Esophagus squamous epithelium (tissue), 5 donors: ENCODE results near the gene CD5L. TPM values are rescaled to one million over a fixed set of nuclear protein-coding genes. Genes with fewer than 3 reads are reported as not detected.

Experiments
- DNase-seq: peaks from one replicate; lab custom pipeline; 2025; lab: John Stamatoyannopoulos, UW
- H3K27ac ChIP-seq, 4 donors: fragments of 200-600 bp; sonication (generic); one replicate each; pipeline ENCODE4 v1.5.1; 2016 to 2019; ENCODE audit warnings: mild to moderate bottlenecking in 1 of 4
- H3K27me3 ChIP-seq, 4 donors: fragments of 200-600 bp; sonication (generic); 1 replicate in 3 of 4; 2 replicates in 1 of 4; pipeline versions ENCODE4 v1.5.1 to v1.6.0; 2017 to 2021; ENCODE audit warnings: antibody characterized with exemption in 1 of 4
- H3K36me3 ChIP-seq, 3 donors: fragments of 200-600 bp; sonication (generic); one replicate each; pipeline ENCODE4 v1.5.1; 2016 to 2019
- H3K4me1 ChIP-seq, 3 donors: fragments of 200-600 bp; sonication (generic); one replicate each; pipeline ENCODE4 v1.5.1; 2017 to 2019
- H3K4me3 ChIP-seq, 4 donors: fragments of 200-600 bp; sonication (generic); 1 replicate in 3 of 4; 2 replicates in 1 of 4; pipeline ENCODE4 v1.5.1; 2016 to 2019; ENCODE audit warnings: mild to moderate bottlenecking in 2 of 4, moderate library complexity in 1 of 4
- H3K9me3 ChIP-seq, 3 donors: fragments of 200-600 bp; sonication (generic); one replicate each; pipeline ENCODE4 v1.5.1; 2016 to 2019
- POLR2A ChIP-seq, 4 donors: fragments of 450-650 bp; IDR thresholded peaks; one replicate each; pipeline ENCODE4 v1.6.1; 2017; ENCODE audit warnings: antibody characterized with exemption in 4 of 4, mild to moderate bottlenecking in 4 of 4, moderate library complexity in 3 of 4
- WGBS, 2 donors: methylation state at CpG; one replicate each; pipeline ENCODE4 v1.1.5; 2018; 5-methylcytosine and 5-hydroxymethylcytosine counted together
- intact Hi-C: fragments of 100-400 bp; cut with DNase I; formaldehyde crosslinking; loops from one replicate; pipeline ENCODE4 v1.15.0; 2022
- total RNA-seq, 4 donors: library from RNA; depleted of rRNA; stranded (reverse); fragments of >200 nt; gene quantifications; one replicate each; pipeline ENCODE4 v1.1.0, GENCODE V29; 2016
- TF ChIP-seq, protein P1 (sequence below), 6 experiments: fragments of 450-650 bp in 4 of 6; fragments of 200-600 bp in 2 of 6; sonication (generic) in 2 of 6; IDR thresholded peaks; one replicate each; pipeline ENCODE4 v1.5.1; 2016 to 2019; ENCODE audit warnings: antibody characterized with exemption in 6 of 6, mild to moderate bottlenecking in 4 of 6, moderate library complexity in 4 of 6
- donor health status: DM: yes; HTN: yes; CAD: no.

Gene CD5L
- total RNA-seq, 4 donors from 2014 or later = 0.19 TPM; not detected in 3

DNA sequence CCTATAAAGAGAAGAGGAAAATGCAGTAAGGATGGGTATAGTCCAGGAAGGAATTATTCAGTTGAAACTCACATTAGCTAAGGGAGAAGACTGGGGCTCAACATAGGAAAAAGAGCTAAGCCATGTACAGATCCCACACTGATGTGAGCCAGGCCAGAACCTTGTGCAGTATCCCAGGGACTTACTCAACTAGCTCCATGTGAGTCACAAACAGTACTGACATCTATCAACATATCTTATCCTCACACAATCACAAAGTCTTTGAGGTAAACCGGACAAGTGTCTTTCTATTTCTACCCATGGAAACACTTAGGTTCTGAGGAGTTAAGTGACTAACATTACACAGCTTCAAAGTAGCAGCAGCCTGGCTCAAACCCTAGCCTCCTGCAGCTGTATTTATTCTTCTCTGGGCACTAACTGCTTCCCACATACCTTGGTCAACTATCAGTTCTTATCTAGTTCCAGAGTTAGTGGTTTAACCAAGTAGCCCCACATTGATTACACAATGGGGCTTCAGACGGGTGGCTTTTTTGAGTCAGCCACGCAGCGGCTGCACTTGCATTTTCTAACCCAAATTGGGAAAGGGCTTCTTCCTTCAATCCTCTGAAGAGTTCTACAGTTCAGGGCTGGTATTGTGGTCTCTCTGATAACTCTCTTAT lies 9.5 kb downstream of the CD5L start:
- H3K4me1 ChIP-seq = no peaks in the 10 kb centered on the region
- 35 to 43% methylated on average over 4 of the region's 4 CpGs for WGBS, 2 donors
- H3K4me3 ChIP-seq = no peak overlapping the region
- TF ChIP-seq, protein P1, sequence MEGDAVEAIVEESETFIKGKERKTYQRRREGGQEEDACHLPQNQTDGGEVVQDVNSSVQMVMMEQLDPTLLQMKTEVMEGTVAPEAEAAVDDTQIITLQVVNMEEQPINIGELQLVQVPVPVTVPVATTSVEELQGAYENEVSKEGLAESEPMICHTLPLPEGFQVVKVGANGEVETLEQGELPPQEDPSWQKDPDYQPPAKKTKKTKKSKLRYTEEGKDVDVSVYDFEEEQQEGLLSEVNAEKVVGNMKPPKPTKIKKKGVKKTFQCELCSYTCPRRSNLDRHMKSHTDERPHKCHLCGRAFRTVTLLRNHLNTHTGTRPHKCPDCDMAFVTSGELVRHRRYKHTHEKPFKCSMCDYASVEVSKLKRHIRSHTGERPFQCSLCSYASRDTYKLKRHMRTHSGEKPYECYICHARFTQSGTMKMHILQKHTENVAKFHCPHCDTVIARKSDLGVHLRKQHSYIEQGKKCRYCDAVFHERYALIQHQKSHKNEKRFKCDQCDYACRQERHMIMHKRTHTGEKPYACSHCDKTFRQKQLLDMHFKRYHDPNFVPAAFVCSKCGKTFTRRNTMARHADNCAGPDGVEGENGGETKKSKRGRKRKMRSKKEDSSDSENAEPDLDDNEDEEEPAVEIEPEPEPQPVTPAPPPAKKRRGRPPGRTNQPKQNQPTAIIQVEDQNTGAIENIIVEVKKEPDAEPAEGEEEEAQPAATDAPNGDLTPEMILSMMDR (IDR thresholded peaks at IDR 0.05) = no peak
- no peak for TF ChIP-seq POLR2A (IDR thresholded peaks at IDR 0.05)
- no peak for DNase-seq
- H3K27me3 ChIP-seq = no peaks in the 10 kb centered on the region
- H3K9me3 ChIP-seq = no peaks in the 10 kb centered on the region
- H3K27ac ChIP-seq = no peak overlapping the region
- H3K36me3 ChIP-seq = no peaks in the 10 kb centered on the region
- intact Hi-C loops = no loop called here

DNA sequence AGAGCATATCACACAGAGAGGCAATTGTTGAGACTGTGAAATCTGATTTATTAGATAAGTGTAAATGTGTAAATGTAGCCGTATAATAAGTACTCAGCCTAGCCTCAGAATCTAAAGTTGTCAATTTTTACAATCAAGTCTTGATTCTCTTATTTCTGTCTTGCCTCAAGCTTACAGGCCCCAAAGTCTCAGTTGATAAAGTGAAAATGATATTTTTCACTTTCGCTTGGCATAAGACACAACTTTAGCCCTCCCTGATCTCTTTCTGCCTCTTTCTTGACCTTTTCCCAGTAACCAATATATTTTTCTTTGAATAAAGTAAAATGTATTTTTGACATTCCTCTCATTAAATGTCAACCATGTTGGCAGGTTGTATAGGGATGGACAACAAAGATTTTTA lies 10.7 kb downstream of the CD5L start:
- intact Hi-C loops = no loop called here
- Histone ChIP-seq H3K27me3 (no peaks in the 10 kb centered on the region), H3K27ac (no peak overlapping the region), H3K4me1 (no peaks in the 10 kb centered on the region), H3K36me3 (no peaks in the 10 kb centered on the region), H3K9me3 (no peaks in the 10 kb centered on the region), H3K4me3 (no peak overlapping the region)
- 64 to 80% methylated on average over 2 of the region's 2 CpGs for WGBS, 2 donors
- TF ChIP-seq POLR2A (IDR thresholded peaks at IDR 0.05) = no peak
- TF ChIP-seq, protein P1 (IDR thresholded peaks at IDR 0.05) = no peak
- no peak for DNase-seq

DNA sequence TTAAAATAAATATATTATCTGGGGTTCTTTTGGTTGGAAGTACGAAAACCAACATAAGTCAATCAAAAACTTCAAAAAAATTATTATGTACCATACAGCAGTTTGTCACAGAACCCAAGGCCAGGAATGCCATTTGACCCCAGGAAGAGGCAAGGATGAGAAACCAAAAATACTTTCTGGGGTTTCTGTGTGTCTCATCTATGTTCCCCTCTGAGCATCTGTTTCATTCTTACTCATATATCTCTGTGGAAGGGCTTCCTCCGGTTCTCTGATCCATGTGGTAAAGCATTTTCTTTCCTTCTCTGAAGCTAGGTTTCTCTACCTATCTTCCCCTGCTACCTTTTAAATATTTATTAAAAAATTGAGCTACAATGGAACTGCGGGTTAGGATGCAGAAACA lies 11.9 kb downstream of the CD5L start:
- WGBS, 2 donors = 68 to 78% methylated on average over 3 of the region's 3 CpGs
- Histone ChIP-seq H3K4me1 (no peaks in the 10 kb centered on the region), H3K36me3 (no peaks in the 10 kb centered on the region), H3K27ac (no peak overlapping the region), H3K4me3 (no peak overlapping the region), H3K27me3 (no peaks in the 10 kb centered on the region), H3K9me3 (no peaks in the 10 kb centered on the region)
- DNase-seq = no peak
- TF ChIP-seq, protein P1 (IDR thresholded peaks at IDR 0.05) = no peak
- TF ChIP-seq POLR2A (IDR thresholded peaks at IDR 0.05) = no peak
- intact Hi-C loops = no loop called here

DNA sequence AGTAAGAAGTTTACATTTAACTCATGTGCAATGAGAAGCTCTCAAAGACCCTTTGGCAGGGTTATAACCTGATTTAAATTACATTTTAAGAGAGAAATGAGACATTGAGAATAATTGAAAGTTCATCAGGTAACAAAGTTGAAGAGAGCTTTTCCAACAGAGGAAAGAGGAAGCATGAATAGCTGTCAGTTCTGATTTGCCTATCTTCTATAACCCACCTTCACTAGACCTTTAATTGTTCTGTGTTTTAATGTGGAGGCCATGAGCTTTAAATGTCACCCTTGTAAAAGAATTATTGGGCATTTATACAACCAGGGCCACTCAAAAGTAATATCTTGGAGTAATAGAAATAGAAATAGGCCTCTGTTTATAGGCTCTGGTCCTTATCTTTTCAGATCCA lies 12.4 kb downstream of the CD5L start:
- Histone ChIP-seq H3K9me3 (no peaks in the 10 kb centered on the region), H3K27ac (no peak overlapping the region), H3K4me1 (no peaks in the 10 kb centered on the region), H3K4me3 (no peak overlapping the region), H3K27me3 (no peaks in the 10 kb centered on the region), H3K36me3 (no peaks in the 10 kb centered on the region)
- TF ChIP-seq, protein P1 (IDR thresholded peaks at IDR 0.05) = no peak
- no peak for TF ChIP-seq POLR2A (IDR thresholded peaks at IDR 0.05)
- no peak for DNase-seq
- intact Hi-C loops = no loop called here

DNA sequence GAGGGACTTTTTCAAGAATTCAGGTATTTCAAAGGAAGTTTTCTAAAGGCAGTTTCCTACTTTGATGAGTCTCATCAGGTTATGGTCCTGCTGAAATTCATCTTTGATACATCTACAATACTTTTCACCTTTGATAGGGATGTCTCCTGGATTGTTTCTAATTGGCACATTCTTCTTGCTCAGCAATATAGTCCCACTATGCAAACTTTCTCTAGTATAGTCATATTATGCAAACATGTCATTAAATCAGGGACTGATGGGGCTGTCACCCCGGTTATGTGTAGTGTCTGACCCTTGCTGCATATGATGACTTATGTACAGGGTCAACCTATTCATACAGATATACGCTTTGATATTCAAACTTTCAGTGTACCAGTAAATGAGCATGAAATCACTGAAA lies 21.3 kb downstream of the CD5L start:
- TF ChIP-seq POLR2A (IDR thresholded peaks at IDR 0.05) = no peak
- TF ChIP-seq, protein P1 (IDR thresholded peaks at IDR 0.05) = no peak
- intact Hi-C loops = no loop called here
- Histone ChIP-seq H3K27me3 (no peaks in the 10 kb centered on the region), H3K9me3 (no peaks in the 10 kb centered on the region), H3K4me3 (no peak overlapping the region), H3K36me3 (no peaks in the 10 kb centered on the region), H3K27ac (no peak overlapping the region), H3K4me1 (no peaks in the 10 kb centered on the region)
- no peak for DNase-seq
- WGBS, 2 donors = 58 to 74% methylated on average over 2 of the region's 2 CpGs
